SU-DHL-6 (cell line): ENCODE measurements around the gene PPP2R2C.

Experiments
- EZH2phosphoT487 ChIP-seq: fragments of 200-600 bp; sonication (generic), shearing (Covaris generic); conservative IDR thresholded peaks from 2 replicates; pipeline ENCODE4 v1.6.1; 2018; ENCODE audit warnings: mild to moderate bottlenecking, antibody characterized with exemption, low read length, moderate library complexity, mixed read lengths
- TF ChIP-seq, protein P1 (sequence below): fragments of 200-600 bp; sonication (generic); IDR thresholded peaks from one replicate; pipeline ENCODE4 v1.5.1; 2017; ENCODE audit warnings: antibody characterized with exemption, mild to moderate bottlenecking, low read length, moderate library complexity; ENCODE audit not compliant: insufficient read depth, poor library complexity, severe bottlenecking

DNA sequence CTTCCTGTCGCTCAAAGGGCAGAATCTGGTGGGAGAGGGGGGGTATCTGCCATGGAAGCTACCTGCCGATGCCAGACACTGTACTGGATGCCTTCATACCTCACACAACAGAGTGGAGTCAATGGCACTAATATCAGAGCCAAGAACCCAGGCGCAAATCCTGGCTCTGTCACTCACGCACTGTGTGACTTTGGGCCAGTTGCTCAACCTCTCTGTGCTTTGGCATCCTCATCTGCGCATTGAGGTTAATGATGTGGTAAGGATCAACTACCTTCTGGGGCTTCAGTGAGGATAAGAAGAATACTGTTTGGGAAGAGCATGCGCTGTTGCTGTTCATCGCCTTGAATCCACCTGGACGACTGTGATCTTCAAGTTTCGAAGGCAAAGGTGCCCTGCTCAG is 70.6 kb downstream of the PPP2R2C start:
- TF ChIP-seq, protein P1, sequence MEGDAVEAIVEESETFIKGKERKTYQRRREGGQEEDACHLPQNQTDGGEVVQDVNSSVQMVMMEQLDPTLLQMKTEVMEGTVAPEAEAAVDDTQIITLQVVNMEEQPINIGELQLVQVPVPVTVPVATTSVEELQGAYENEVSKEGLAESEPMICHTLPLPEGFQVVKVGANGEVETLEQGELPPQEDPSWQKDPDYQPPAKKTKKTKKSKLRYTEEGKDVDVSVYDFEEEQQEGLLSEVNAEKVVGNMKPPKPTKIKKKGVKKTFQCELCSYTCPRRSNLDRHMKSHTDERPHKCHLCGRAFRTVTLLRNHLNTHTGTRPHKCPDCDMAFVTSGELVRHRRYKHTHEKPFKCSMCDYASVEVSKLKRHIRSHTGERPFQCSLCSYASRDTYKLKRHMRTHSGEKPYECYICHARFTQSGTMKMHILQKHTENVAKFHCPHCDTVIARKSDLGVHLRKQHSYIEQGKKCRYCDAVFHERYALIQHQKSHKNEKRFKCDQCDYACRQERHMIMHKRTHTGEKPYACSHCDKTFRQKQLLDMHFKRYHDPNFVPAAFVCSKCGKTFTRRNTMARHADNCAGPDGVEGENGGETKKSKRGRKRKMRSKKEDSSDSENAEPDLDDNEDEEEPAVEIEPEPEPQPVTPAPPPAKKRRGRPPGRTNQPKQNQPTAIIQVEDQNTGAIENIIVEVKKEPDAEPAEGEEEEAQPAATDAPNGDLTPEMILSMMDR = no peak
- no peak for TF ChIP-seq EZH2phosphoT487
